GM23248 (cell line): ENCODE measurements around the gene TMEM255B.

ENCODE experiments used
- EZH2 ChIP-seq: fragments of 200-600 bp; sonication (generic); IDR thresholded peaks from 2 replicates; pipeline ENCODE4 v1.6.1; 2018; ENCODE audit warnings: antibody characterized with exemption, mild to moderate bottlenecking; ENCODE audit not compliant: insufficient read depth, poor library complexity, severe bottlenecking
- EZH2phosphoT487 ChIP-seq: fragments of 200-600 bp; sonication (generic); IDR thresholded peaks from 2 replicates; pipeline ENCODE4 v1.6.1; 2018; ENCODE audit warnings: antibody characterized with exemption, moderate library complexity, mild to moderate bottlenecking, low read depth; ENCODE audit not compliant: insufficient read depth

DNA sequence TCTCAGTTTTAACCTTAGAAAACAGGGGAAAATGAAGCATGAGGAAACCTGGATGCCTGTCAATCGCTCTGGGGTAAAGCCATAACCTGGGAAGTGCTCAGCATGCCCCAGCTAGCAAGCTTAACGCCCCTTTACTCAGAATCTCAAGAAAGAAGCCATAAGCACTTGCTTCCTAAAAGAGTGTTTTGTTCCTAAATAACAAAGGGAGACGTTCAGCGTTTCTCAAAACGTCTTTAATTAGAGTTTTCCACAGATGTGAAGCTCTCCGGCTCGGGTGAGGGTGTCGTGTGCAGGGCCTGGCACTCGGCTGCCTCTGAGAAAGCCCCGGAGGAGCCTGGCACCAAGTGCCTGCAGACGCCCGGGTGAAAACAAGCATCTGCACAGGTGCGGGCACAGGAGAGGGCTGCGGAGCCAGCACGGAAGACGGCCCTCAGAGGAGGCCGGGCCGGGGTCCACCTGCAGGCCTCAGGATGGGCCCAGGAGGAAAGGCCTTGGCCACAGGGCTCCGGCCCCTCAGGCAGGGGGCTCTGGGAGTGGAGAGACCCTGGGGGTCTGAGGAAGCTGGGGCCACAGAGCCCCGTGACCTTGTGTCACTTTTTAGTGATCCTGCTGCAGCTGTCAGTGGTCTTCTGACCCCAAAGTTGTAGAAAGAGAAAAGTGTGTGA is 98.6 kb downstream of the TMEM255B start:
- TF ChIP-seq EZH2: no peak
- no peak for TF ChIP-seq EZH2phosphoT487
